ENCODE data around the gene SLC26A6. TPM values are rescaled to one million over a fixed set of nuclear protein-coding genes. Genes with fewer than 3 reads are reported as not detected.

Gene SLC26A6
- total RNA-seq, 4 donors from 2014 or later = 14.0 to 29.4 (median 24.1) TPM

DNA sequence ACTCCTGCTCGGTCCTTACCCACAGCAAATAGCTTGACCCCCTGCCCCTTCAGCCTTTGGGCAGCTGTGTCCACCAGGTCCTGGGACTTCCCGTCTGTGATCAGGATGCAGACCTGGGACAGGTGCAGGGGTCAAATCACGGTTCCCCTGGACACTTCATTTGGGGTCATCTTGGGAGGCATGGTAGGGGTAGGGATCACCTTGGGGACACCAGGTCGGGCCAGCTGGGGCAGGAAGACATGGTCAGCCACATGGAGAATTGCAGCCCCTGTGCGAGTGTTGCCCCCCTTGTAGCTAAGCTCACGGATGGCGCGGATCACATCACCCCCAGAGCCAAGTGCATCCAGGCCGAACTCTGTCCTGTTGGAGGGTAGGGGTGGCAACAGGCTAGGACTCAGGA, 41.9 kb downstream of the SLC26A6 start:
- Histone ChIP-seq H3K36me3 (peaks cover 26% of the 10 kb centered on the region), H3K27me3 (no peaks in the 10 kb centered on the region), H3K4me1 (peaks cover 62% of the 10 kb centered on the region), H3K4me3 (peak overlapping the region; percentile 55), H3K9me3 (no peaks in the 10 kb centered on the region), H3K27ac (no peak overlapping the region)
- WGBS = 66% methylated on average over 6 of the region's 9 CpGs
- no peak for DNase-seq (ENCODE audit: low spot score in 2 of 2)
- TF ChIP-seq POLR2AphosphoS5 (IDR thresholded peaks at IDR 0.05) = no peak
- no peak for TF ChIP-seq CTCF (IDR thresholded peaks at IDR 0.05)
- no peak for TF ChIP-seq EP300 (IDR thresholded peaks at IDR 0.05)
- no peak for TF ChIP-seq POLR2A (IDR thresholded peaks at IDR 0.05)

DNA sequence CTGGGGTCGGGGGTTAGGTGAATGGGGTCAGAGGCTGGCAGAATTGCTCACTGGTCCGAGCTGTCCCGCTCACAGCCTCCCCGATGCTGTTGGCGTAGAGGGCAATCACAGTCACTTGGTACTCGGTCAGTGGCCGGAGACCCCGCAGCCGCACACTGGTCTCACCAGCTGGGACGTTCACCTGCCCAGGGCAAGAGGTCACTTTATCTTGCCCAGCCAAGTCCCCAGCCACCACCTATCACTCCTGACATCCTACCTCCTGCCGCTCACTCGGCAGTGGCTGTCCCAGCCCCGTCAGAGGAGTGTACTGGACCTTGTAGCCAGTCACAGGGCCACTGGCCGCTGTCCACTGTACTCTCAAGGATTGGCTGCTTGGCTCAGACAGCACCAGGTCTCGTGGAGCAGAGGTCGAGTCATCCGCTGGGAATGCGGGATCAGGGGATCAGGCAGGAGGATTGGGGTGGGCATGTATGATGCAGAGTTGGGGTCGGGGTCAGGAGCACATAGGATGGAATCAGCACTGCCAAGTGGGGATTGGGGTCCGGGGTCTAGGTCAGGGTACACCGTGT, 42.7 kb downstream of the SLC26A6 start:
- H3K4me1 ChIP-seq = peaks cover 55% of the 10 kb centered on the region
- H3K4me3 ChIP-seq = no peak overlapping the region
- H3K9me3 ChIP-seq = no peaks in the 10 kb centered on the region
- no peaks in the 10 kb centered on the region for H3K27me3 ChIP-seq
- no peak for DNase-seq (ENCODE audit: low spot score in 2 of 2)
- H3K36me3 ChIP-seq = peaks cover 32% of the 10 kb centered on the region
- H3K27ac ChIP-seq = no peak overlapping the region
- 78% methylated on average over 11 of the region's 21 CpGs for WGBS
- no peak for TF ChIP-seq CTCF (IDR thresholded peaks at IDR 0.05)

DNA sequence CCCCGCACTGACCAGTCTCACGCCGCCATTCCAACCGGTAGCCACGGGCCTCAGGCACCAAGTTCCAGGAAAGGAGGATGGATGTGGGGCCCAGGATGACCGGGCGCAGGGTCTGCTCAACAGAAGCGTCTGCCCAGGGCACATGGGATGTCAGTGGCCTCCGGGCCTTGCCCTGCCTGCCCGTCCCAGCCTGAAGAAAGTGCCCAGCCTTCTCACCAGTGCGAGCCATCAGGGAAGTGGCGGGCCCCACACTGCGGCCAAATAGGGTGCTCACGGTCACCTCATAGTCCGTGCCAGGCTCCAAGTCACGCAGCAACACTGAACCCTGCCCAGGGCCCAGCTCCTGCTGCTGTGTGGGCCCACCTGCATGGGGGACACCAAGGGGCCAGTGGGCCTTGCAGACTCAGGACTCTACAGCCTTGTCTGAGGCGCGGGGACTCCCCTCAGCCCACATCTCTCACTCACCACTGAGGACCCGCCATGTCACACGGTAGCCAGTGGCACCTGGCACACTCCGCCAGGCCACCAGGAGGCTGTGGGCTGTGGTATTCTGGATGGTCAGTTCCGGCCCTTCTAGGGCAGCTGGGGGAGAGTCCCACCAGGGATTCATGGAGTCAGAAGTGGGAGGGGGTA, 43.3 kb downstream of the SLC26A6 start:
- 78% methylated on average over 12 of the region's 22 CpGs for WGBS
- no peak for DNase-seq (ENCODE audit: low spot score in 2 of 2)
- Histone ChIP-seq H3K36me3 (peaks cover 36% of the 10 kb centered on the region), H3K27me3 (no peaks in the 10 kb centered on the region), H3K9me3 (no peaks in the 10 kb centered on the region), H3K4me1 (peaks cover 49% of the 10 kb centered on the region), H3K27ac (no peak overlapping the region), H3K4me3 (no peak overlapping the region)
- TF ChIP-seq POLR2AphosphoS5 (IDR thresholded peaks at IDR 0.05) (no peak), POLR2A (IDR thresholded peaks at IDR 0.05) (no peak), CTCF (IDR thresholded peaks at IDR 0.05) (no peak), EP300 (IDR thresholded peaks at IDR 0.05) (no peak)

DNA sequence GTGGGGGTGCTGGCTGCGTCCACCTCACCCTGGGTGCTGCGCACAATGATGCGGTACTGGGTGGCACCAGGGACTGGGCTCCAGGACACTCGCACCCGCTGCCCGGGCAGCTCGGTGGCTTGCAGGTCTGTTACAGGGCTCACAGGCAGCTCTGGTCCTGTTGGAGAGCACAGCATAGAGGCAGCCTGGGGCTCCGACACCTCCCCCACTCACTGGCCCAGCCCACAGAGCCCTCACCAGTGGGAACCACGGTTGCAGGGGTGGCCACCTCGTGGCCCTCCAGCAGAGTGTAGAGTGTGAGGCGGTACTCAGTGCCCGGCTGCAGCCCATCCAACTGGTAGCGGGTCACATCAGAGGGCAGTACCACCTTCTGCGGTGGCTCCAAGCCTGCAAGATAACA, 43.8 kb downstream of the SLC26A6 start:
- Histone ChIP-seq H3K36me3 (peaks cover 42% of the 10 kb centered on the region), H3K27me3 (no peaks in the 10 kb centered on the region), H3K9me3 (no peaks in the 10 kb centered on the region), H3K27ac (no peak overlapping the region), H3K4me3 (no peak overlapping the region), H3K4me1 (peaks cover 43% of the 10 kb centered on the region)
- TF ChIP-seq POLR2AphosphoS5 (IDR thresholded peaks at IDR 0.05) (no peak), CTCF (IDR thresholded peaks at IDR 0.05) (no peak), POLR2A (IDR thresholded peaks at IDR 0.05) (no peak), EP300 (IDR thresholded peaks at IDR 0.05) (no peak)
- DNase-seq (ENCODE audit: low spot score in 2 of 2) = no peak
- 97% methylated on average over 6 of the region's 14 CpGs for WGBS

DNA sequence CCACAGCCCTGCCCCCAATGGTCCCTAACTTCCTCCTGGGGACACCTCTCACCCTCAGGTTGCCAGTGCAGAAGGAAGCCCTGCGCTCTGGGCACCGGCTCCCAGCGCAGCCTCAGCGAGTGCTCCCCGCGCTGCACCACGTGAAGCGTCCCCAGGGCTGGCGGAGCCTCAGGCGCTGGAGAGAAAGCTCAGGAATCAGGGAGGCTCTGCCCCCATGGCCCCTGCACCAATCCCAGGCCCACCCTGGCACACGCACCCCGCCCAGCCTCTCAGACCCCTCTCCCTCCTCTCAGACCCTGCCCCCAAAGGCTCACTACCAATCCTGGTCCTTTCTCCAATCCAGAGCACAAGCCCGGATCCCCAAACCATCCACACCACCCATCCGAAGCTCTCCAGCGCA, 47.0 kb downstream of the SLC26A6 start:
- Histone ChIP-seq H3K27me3 (no peaks in the 10 kb centered on the region), H3K4me1 (peaks cover 11% of the 10 kb centered on the region), H3K36me3 (peaks cover 62% of the 10 kb centered on the region), H3K9me3 (no peaks in the 10 kb centered on the region), H3K27ac (no peak overlapping the region), H3K4me3 (no peak overlapping the region)
- TF ChIP-seq EP300 (IDR thresholded peaks at IDR 0.05) (no peak), CTCF (IDR thresholded peaks at IDR 0.05) (no peak), POLR2AphosphoS5 (IDR thresholded peaks at IDR 0.05) (no peak), POLR2A (IDR thresholded peaks at IDR 0.05) (no peak)
- WGBS = 86% methylated on average over 15 of the region's 15 CpGs
- no peak for DNase-seq (ENCODE audit: low spot score in 2 of 2)
